GM12864 (cell line): ENCODE results near the gene TJP3.

Source experiments
- DNase-seq: peaks from one replicate; pipeline ENCODE4 v3.0.0-alpha.2; 2011; ENCODE audit warnings: low read depth
- H3K4me3 ChIP-seq: 2 replicates; pipeline ENCODE4 v1.5.1; 2011; ENCODE audit warnings: mild to moderate bottlenecking, low read depth, low read length, control low read depth
- TF ChIP-seq, protein P1 (sequence below): IDR thresholded peaks from 2 replicates; pipeline ENCODE4 v1.5.1; 2011; ENCODE audit warnings: low read depth, mild to moderate bottlenecking, moderate library complexity, low read length, control low read depth, inconsistent platforms; ENCODE audit errors: missing control alignments

TJP3 gene

DNA sequence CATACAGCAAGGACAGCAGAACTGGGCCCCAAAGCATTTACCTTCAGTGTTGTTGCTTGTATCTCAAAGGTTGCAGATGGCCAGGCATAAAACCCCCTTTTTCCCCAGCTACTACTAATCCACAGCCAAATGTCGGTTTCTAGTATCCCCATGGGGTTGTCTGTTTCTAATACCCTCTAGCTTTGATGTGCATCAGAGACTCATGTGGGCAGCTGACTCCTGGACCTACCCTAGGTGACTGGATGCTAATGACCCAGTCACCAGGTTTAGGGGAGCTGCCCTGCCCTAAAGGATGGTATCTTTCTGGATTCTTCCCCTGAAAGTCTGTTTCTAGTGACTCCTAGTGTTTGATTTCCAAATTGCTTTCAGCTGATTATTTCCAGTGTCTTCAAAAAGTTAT lies 23.9 kb downstream of the TJP3 start:
- TF ChIP-seq, protein P1, sequence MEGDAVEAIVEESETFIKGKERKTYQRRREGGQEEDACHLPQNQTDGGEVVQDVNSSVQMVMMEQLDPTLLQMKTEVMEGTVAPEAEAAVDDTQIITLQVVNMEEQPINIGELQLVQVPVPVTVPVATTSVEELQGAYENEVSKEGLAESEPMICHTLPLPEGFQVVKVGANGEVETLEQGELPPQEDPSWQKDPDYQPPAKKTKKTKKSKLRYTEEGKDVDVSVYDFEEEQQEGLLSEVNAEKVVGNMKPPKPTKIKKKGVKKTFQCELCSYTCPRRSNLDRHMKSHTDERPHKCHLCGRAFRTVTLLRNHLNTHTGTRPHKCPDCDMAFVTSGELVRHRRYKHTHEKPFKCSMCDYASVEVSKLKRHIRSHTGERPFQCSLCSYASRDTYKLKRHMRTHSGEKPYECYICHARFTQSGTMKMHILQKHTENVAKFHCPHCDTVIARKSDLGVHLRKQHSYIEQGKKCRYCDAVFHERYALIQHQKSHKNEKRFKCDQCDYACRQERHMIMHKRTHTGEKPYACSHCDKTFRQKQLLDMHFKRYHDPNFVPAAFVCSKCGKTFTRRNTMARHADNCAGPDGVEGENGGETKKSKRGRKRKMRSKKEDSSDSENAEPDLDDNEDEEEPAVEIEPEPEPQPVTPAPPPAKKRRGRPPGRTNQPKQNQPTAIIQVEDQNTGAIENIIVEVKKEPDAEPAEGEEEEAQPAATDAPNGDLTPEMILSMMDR: no peak
- H3K4me3 ChIP-seq: no peak overlapping the region
- DNase-seq: no peak

DNA sequence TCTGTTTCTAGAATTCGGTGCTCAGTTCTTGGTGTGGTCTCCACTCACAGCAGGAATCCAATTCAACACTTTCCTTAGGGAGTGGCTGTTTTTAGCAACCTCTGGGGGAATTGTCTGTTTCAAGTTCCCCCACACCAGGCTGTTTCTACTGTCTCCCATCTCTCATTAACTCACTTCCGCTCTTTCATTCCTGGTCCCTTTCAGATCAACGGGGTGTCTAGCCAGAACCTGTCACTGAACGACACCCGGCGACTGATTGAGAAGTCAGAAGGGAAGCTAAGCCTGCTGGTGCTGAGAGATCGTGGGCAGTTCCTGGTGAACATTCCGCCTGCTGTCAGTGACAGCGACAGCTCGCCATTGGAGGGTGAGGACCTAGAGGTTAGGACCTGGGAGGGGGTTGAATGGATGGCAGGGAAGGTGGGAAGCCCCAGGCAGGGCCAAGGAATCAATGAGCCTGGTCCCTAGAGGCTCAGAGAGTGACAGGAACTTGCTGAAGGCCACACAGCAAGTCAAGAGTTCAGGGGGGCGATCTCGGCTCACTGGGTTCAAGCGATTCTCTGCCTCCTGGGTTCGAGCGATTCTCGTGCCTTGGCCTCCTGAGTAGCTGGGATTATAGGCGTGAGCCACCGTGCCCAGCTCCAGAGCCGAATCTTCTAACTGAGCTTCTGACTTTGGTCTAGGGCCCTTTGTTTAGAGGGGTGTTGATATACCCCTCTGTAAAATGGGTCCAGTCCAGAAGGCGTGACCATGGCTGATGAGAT lies 25.5 kb downstream of the TJP3 start:
- TF ChIP-seq, protein P1: no peak
- DNase-seq: no peak
- H3K4me3 ChIP-seq: no peak overlapping the region

DNA sequence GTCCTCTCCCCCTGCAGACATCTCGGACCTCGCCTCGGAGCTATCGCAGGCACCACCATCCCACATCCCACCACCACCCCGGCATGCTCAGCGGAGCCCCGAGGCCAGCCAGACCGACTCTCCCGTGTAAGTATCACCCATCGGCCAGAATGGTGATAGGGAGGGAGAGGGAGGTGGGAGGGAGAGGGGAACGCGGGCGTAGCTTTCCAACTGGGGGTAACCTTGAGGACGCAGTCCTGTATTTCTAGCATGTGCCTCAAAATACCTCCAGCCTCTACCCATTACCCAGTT lies 26.1 kb downstream of the TJP3 start:
- TF ChIP-seq, protein P1: no peak
- no peak overlapping the region for H3K4me3 ChIP-seq
- no peak for DNase-seq

DNA sequence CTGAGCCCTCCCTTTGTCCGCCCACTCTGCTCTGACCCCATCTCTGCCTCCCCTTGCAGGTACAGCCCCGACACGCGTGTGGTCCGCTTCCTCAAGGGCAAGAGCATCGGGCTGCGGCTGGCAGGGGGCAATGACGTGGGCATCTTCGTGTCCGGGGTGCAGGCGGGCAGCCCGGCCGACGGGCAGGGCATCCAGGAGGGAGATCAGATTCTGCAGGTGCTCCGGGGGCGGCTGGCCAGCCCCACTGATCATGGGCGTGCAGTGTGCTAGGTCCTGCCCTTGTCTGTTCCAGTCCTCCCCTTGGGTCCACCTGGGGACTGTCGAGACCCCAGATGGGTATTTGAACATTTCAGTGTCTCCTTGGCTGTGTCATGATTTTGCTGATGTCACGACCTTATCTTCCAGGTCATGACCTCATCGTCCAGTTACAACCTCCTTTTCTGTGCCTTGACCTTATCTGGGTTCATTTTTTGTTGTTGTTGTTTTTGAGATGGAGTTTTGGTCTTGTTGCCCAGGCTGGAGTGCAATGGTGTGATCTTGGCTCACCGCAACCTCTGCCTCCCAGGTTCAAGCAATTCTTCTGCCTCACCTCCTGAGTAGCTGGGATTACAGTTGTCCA lies 28.0 kb downstream of the TJP3 start:
- DNase-seq: no peak
- H3K4me3 ChIP-seq: no peak overlapping the region
- TF ChIP-seq, protein P1: no peak

DNA sequence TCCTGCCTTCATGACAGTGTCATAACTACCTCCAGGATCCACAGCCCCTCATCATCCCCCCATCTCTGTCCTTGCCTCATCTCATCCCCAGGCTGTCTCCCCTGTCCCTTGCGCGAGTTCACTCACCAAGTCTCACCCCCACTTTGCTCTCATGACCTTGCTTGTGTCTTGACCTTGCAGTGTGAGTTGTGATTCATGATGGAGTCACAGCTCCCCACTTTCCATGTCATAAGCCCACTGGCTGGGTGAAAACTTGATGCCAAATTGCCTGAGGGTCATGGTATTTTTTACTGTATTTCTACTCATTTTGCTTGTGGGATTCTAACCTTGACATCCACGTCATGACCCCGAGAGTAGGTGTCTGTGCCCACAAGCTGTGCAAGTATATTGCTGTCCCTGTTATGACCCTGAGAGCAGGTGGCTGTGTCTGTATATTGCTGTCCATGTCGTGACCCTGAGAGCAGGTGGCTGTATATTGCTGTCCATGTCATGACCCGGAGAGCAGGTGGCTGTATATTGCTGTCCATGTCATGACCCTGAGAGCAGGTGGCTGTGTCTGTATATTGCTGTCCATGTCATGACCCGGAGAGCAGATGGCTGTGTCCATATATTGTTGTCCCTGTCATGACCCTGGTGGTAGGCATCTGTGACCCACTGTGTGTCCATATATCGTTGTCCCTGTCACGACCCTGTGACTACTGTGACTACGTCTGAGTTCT lies 29.5 kb downstream of the TJP3 start:
- H3K4me3 ChIP-seq: no peak overlapping the region
- DNase-seq: no peak
- TF ChIP-seq, protein P1: no peak

DNA sequence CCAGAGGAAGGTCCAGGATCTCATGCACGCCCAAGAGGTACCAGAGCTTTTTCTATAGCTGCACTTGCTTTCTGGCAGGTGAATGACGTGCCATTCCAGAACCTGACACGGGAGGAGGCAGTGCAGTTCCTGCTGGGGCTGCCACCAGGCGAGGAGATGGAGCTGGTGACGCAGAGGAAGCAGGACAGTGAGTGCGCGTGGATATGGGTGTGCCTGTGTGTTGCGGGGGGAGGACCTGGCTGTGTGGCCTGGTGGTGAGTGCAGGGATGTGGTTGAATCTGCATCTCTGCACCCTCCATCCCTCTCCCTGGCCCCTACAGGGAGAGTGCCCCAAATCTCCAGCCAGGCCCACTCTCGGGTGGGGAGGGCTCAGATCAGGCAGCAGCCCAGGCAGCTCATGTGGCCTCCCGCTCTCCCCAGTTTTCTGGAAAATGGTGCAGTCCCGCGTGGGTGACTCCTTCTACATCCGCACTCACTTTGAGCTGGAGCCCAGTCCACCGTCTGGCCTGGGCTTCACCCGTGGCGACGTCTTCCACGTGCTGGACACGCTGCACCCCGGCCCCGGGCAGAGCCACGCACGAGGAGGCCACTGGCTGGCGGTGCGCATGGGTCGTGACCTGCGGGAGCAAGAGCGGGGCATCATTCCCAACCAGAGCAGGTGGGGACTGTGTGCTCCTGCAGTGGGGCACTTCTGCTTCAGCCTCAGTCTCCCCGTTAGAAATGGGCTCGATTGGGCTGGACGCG lies 30.5 kb downstream of the TJP3 start:
- H3K4me3 ChIP-seq: no peak overlapping the region
- no peak for DNase-seq
- TF ChIP-seq, protein P1: no peak
